ENCODE results near the gene TNC. TPM values are rescaled to one million over a fixed set of nuclear protein-coding genes. Genes with fewer than 3 reads are reported as not detected.

TNC gene
- total and polyA plus RNA-seq, 2 donors from 2014 or later: 9.4 to 254 TPM

GRCh38 chr9:115039516-115040120, 78.3 kb downstream of the TNC start:
- Histone ChIP-seq H3K27ac (ENCODE audit: low read depth in 2 of 2, low read length in 2 of 2) (no peak overlapping the region), H3K9ac (ENCODE audit: low read length in 3 of 3) (no peak overlapping the region), H3K4me3 (ENCODE audit: low read length in 3 of 3) (no peak overlapping the region), H3K4me1 (ENCODE audit: control insufficient read depth in 2 of 3, insufficient read depth in 2 of 3, low read depth in 1 of 3, low read length in 3 of 3) (no peaks in the 10 kb centered on the region), H3K9me3 (ENCODE audit: control insufficient read depth in 2 of 3, insufficient read depth in 1 of 3, low read length in 3 of 3) (no peaks in the 10 kb centered on the region), H3K36me3 (ENCODE audit: control insufficient read depth in 2 of 3, insufficient read depth in 3 of 3, low read length in 3 of 3) (peaks cover 0 to 5% (median 0%) of the 10 kb centered on the region in 3 donors), H3K27me3 (ENCODE audit: control insufficient read depth, insufficient read depth, low read length) (no peaks in the 10 kb centered on the region)
- intact Hi-C loops (cut with DNase I): no loop called here
- TF ChIP-seq, protein P1, sequence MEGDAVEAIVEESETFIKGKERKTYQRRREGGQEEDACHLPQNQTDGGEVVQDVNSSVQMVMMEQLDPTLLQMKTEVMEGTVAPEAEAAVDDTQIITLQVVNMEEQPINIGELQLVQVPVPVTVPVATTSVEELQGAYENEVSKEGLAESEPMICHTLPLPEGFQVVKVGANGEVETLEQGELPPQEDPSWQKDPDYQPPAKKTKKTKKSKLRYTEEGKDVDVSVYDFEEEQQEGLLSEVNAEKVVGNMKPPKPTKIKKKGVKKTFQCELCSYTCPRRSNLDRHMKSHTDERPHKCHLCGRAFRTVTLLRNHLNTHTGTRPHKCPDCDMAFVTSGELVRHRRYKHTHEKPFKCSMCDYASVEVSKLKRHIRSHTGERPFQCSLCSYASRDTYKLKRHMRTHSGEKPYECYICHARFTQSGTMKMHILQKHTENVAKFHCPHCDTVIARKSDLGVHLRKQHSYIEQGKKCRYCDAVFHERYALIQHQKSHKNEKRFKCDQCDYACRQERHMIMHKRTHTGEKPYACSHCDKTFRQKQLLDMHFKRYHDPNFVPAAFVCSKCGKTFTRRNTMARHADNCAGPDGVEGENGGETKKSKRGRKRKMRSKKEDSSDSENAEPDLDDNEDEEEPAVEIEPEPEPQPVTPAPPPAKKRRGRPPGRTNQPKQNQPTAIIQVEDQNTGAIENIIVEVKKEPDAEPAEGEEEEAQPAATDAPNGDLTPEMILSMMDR (IDR thresholded peaks at IDR 0.05; ENCODE audit: borderline replicate concordance, extremely low read depth, insufficient read depth): no peak
- no peak for DNase-seq
- no peak for FAIRE-seq

DNA sequence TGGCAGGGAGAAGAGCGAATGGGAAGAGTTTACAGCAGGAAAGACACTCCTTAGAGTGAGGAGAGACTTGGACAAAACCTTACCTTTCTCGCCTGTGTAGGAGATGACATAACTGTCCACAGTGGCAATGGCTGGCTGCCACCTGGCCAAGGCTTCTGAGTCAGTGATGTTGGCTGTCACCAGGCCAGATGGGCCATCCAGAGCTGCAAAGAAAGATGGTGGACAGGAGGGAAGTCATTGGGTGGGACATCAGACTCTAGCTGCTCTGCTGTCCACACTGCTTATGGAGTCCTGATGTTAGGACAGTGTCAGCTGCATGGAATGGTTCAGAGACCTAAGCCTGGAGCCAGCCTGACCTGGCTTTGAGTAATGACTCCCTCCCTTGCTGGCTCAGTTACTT, 79.8 kb downstream of the TNC start:
- H3K27ac ChIP-seq (ENCODE audit: low read depth in 2 of 2, low read length in 2 of 2): no peak overlapping the region
- intact Hi-C loops (cut with DNase I): no loop called here

GRCh38 chr9:115036691-115037090, 81.3 kb downstream of the TNC start:
- H3K36me3 ChIP-seq (ENCODE audit: control insufficient read depth in 2 of 3, insufficient read depth in 3 of 3, low read length in 3 of 3): peaks cover 0 to 5% (median 0%) of the 10 kb centered on the region in 3 donors
- TF ChIP-seq, protein P1 (IDR thresholded peaks at IDR 0.05; ENCODE audit: borderline replicate concordance, extremely low read depth, insufficient read depth): no peak
- DNase-seq (no peak), FAIRE-seq (no peak)
- H3K4me3 ChIP-seq (ENCODE audit: low read length in 3 of 3): no peak overlapping the region
- H3K9me3 ChIP-seq (ENCODE audit: control insufficient read depth in 2 of 3, insufficient read depth in 1 of 3, low read length in 3 of 3): no peaks in the 10 kb centered on the region
- H3K4me1 ChIP-seq (ENCODE audit: control insufficient read depth in 2 of 3, insufficient read depth in 2 of 3, low read depth in 1 of 3, low read length in 3 of 3): no peaks in the 10 kb centered on the region
- no peak overlapping the region for H3K27ac ChIP-seq (ENCODE audit: low read depth in 2 of 2, low read length in 2 of 2)
- intact Hi-C loops (cut with DNase I): no loop called here
- H3K27me3 ChIP-seq (ENCODE audit: control insufficient read depth, insufficient read depth, low read length): no peaks in the 10 kb centered on the region
- no peak overlapping the region for H3K9ac ChIP-seq (ENCODE audit: low read length in 3 of 3)

More for the DNA sequence above, 79.8 kb downstream of the TNC start:
- H3K4me3 ChIP-seq (ENCODE audit: low read length in 3 of 3): no peak overlapping the region
- no peak overlapping the region for H3K9ac ChIP-seq (ENCODE audit: low read length in 3 of 3)
- DNase-seq: no peak
- TF ChIP-seq, protein P1 (IDR thresholded peaks at IDR 0.05; ENCODE audit: borderline replicate concordance, extremely low read depth, insufficient read depth): no peak
- H3K27me3 ChIP-seq (ENCODE audit: control insufficient read depth, insufficient read depth, low read length): no peaks in the 10 kb centered on the region
- FAIRE-seq: no peak
- no peaks in the 10 kb centered on the region for H3K4me1 ChIP-seq (ENCODE audit: control insufficient read depth in 2 of 3, insufficient read depth in 2 of 3, low read depth in 1 of 3, low read length in 3 of 3)
- H3K9me3 ChIP-seq (ENCODE audit: control insufficient read depth in 2 of 3, insufficient read depth in 1 of 3, low read length in 3 of 3): no peaks in the 10 kb centered on the region
- peaks cover 0 to 5% (median 0%) of the 10 kb centered on the region in 3 donors for H3K36me3 ChIP-seq (ENCODE audit: control insufficient read depth in 2 of 3, insufficient read depth in 3 of 3, low read length in 3 of 3)
